GM21515 (cell line): ENCODE measurements around the gene CATSPERE.

ENCODE experiments used
- ATAC-seq: cut with Tn5 transposase; IDR thresholded peaks from one replicate; pipeline ENCODE4 v1.9.1; 2021; ENCODE audit not compliant: unreplicated experiment

Gene CATSPERE, protein sequence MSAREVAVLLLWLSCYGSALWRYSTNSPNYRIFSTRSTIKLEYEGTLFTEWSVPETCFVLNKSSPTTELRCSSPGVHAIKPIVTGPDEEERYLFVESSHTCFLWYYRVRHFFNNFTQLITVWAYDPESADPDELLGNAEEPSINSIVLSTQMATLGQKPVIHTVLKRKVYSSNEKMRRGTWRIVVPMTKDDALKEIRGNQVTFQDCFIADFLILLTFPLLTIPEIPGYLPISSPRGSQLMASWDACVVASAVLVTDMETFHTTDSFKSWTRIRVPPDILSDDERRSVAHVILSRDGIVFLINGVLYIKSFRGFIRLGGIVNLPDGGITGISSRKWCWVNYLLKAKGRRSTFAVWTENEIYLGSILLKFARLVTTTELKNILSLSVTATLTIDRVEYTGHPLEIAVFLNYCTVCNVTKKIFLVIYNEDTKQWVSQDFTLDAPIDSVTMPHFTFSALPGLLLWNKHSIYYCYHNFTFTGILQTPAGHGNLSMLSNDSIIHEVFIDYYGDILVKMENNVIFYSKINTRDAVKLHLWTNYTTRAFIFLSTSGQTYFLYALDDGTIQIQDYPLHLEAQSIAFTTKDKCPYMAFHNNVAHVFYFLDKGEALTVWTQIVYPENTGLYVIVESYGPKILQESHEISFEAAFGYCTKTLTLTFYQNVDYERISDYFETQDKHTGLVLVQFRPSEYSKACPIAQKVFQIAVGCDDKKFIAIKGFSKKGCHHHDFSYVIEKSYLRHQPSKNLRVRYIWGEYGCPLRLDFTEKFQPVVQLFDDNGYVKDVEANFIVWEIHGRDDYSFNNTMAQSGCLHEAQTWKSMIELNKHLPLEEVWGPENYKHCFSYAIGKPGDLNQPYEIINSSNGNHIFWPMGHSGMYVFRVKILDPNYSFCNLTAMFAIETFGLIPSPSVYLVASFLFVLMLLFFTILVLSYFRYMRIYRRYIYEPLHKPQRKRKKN

GRCh38 chr1:244461245-244462071 lies at the start of gene CATSPERE:
CATSPERE (plus strand) TSS chr1:244461273; CDS start chr1:244461430, 157 bp downstream.
- ATAC-seq, result peak; percentile 99

- ATAC-seq, result no peak
Measured at GRCh38 chr1:244412176-244412575, 48.9 kb upstream of the CATSPERE start.

DNA sequence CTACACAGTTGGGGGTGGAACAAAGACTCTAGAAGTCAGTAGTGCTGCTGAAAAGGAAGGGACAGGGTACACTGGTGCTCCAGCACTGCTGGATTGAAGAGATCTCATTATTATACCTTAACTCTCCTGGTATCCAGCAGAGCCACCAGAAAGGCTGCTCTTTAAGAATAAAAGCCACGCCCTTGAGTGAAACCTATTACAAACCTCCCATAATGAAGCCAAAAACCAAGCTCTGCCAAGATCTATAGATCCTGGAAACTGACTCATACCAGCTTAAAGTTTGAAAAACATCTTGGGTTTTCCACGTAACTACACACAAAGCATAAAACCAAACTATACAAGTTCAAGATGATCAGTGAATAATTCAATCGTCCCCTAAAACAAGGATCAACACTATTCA lies 47.3 kb upstream of the CATSPERE start:
- no peak for ATAC-seq

GRCh38 chr1:244414543-244414942 lies 46.5 kb upstream of the CATSPERE start:
- no peak for ATAC-seq

- ATAC-seq, result no peak
Measured at GRCh38 chr1:244419024-244419423, 42.0 kb upstream of the CATSPERE start.

DNA sequence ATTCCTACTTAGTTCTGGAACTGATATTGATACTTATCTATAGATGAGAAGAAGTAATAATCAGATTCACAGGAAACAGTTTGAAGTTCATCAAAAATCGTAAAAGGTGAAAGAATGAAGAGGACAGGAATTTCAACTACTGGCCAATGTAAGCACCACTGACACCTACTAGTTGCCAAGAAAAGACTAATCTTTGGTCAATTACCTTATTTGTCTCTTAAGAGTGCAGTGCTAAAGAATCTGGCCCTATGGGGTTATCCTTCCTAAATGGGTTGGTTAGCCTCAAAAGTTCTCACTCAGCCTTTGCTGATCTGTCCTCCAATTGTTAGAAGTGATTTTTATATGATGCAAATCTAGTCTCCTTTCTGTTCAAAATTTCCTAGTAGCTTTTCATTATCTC lies 38.9 kb upstream of the CATSPERE start:
- no peak for ATAC-seq

DNA sequence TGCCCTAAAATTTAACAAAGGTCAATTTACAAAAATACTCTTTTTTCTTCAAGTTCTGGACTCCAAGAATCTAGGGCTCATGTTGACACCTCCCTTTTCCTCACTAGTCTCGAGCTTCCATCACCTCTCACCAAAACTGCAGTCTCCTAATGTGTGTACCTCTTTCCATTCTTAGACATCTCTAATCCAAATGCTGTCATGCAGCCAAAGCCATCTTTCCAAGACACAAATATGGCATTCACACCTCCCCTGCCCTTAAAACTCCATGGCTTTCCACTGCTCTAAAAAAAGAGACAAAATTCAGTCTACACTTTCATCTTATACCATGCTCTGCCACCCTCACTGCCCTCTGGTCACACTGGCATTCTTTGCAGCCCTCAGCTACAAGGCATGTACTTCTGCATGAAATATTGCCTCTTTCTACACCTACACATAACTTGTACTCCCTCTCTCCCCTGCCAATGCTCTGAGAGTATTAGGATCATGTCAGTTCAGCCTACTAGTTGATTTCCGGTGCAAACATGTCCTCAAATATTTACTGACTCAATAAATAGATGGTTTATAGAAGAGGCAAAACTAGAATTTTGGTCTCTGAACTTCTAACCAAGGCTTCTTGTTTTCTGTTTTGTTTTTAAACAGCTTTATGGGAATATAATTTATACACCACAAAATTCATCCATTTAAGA lies 36.3 kb upstream of the CATSPERE start:
- no peak for ATAC-seq

DNA sequence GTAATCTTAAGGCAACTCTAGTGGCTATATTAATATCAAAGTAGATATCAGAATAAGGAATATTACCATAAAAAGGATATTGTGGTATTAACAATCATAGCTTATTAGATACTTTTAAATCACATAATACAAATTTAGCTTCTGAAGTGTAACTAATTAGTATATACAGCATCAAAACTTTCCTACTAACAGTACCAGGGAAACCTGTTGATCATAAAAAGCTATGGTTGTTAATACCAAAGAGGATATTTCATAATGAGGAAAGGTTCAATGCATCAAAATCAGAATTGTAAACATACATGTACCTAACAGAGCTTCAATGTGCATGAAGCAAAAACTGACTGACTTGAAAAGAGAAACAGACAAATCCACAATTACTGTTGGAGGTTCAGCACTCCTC lies 33.4 kb upstream of the CATSPERE start:
- ATAC-seq, result no peak

GRCh38 chr1:244429818-244430217 lies 31.3 kb upstream of the CATSPERE start:
- ATAC-seq, result no peak

- ATAC-seq, result no peak
Measured at GRCh38 chr1:244431166-244431565, 29.9 kb upstream of the CATSPERE start.

DNA sequence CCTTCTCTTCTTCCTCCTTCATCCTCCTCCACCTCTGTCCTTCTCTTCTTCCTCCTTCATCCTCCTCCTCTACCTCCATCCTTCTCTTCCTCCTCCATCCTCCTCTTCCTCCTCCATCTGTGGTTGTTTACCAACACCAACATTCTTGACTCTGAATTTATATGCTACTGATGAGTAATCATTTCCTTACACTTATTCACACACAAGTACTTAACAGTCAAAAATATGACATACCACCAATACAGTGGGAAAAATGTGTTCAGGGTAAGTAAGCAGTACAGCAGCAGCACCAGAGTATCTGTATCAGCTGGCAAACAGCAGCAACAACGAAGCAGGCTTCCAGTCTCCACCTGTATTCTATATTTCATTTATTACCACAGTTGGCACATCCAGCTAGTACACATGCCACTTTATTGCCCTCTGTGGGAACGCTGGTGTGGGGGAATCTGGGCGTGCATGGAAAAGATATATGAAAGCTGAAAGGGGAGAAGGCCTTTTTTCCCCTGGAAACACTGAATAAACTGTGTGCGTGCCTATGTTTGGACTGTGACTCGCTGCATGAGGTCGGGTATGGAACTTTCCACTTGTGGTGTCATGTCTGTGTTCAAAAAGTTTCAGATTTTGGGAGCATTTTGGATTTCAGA lies 25.4 kb upstream of the CATSPERE start:
- ATAC-seq, result no peak

GRCh38 chr1:244436336-244437085 lies 24.6 kb upstream of the CATSPERE start:
- ATAC-seq, result no peak

DNA sequence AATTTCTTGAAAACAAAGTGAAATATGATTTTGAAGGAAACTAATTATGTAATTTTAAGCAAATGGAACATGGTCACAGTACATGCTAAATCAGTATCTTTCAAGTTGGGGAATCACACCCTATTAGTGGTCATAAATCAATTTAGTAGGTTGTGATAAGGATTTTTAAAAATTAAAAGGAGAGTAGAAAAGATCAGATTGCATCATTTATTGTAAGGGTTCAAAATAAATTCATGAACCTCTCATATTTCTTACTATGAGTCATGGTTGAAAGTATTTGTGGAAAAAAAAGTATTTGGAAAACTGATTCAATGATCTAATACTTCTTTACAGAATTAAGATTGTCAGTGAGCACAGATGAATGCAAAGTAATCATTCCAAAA lies 24.0 kb upstream of the CATSPERE start:
- ATAC-seq, result no peak

GRCh38 chr1:244439391-244440032 lies 21.6 kb upstream of the CATSPERE start:
- no peak for ATAC-seq

DNA sequence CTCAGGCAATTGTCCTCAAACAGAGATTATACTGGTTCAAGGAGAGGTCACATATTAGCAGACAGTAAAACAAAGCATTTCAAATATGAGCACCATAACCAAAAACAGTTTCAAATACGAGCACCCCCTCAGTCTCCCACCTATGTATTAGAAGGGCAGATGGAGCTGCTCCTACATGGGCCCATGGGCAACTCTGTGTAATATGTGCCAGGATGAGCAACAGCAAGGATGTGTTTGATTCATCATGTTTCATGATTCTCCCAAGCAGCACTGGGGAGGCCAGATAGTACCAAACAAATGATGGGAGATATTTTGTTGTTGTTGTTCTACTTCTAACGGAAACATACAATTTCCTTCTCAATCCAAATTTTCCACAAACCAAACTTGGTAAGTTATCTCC lies 18.2 kb upstream of the CATSPERE start:
- ATAC-seq, result no peak

GRCh38 chr1:244444854-244445253 lies 16.2 kb upstream of the CATSPERE start:
- ATAC-seq, result no peak

DNA sequence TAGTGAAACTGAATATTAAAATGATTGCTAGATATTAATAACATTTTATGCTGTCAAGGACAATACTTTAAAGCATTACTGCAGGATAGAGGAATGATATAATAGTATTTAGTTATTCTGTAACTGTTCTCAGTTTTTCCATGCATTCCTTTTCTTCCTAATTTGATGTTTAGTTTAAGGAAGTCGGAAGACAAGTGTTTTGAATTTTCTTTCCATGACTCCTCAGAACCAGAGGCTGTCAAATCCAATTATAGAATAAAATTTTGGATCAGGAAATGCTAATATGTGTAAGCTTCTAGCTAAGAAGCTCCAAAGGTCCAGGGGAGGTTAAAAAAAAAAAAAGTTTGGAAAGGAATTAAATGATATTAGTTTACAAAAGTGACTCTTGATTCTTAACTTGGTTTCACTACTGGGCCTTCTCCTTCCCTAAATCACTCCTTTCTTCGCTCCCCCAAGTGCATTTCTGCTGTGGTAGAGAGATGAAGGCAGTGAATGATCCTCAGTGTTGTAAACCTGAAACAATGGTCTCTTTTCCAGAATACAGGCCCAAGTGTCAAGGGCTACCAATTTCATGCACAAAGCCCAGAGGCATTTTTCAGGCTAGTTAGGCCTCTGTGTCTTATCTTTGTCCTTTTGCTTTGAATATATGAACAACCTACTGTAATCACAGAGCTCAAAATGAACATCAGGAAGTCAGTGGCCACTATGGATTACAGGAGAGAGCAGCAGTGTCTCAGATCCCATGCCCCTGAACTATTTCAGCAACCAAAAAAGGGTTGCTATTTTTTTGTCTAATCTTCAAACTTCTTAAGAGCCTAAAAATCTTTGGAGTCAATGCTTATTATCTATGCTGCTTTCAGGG lies 15.5 kb upstream of the CATSPERE start:
- ATAC-seq, result no peak

DNA sequence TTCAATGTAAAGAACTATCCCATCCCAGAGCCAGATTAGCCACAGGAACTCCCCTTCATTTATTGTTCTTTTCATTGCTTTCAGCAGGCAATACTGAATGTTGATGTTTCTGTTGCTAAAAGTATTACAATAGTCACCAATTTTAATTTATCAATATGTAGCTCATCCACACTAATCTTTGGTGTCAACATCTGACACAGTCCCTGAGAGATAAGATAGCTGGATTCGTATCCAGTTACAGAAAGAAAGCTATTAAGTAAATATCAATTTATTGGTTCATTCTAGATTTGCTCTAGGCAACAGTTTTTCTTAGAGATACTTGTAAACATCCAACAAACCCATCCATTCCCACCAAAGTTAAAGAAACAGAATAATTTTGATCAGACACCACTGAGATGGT lies 14.0 kb upstream of the CATSPERE start:
- ATAC-seq, result no peak
